ENCODE measurements around the gene TBC1D22A.

DNA sequence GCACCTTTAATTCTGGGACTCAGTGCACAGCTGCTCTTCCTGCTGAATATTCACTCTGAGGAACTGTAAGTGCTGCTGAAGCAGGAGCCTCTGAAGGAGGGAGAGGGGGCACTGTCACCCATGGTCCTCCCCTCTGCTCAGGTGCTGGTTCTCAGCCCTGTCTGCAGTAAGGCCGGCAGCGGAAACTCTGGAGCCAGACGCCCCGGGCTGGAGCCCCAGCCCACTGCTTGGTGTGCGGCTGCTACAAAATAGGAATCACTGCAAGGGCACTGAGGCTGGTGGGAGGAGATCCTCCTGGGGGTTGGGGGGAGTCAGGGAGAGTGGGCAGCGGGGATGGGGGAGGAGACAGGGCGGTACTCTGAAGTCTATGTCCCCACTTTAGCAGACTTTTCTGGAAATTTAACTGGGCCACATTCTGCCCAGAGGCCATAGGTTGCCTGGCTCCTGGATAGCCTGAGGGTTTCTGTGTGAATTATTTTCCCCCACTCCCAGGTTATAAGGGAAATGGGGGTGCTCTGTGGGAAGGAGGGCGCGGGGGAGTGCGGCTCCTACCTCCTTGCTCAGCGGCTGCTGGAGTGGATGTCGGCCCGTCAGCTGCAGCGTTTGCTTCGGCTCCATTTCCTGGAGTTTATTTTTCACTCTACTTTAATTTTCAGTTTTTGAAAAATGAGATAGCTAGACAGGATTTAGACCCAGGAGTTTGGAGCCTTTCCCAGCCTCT, 33.6 kb downstream of the TBC1D22A start:
- TF ChIP-seq, protein P1, sequence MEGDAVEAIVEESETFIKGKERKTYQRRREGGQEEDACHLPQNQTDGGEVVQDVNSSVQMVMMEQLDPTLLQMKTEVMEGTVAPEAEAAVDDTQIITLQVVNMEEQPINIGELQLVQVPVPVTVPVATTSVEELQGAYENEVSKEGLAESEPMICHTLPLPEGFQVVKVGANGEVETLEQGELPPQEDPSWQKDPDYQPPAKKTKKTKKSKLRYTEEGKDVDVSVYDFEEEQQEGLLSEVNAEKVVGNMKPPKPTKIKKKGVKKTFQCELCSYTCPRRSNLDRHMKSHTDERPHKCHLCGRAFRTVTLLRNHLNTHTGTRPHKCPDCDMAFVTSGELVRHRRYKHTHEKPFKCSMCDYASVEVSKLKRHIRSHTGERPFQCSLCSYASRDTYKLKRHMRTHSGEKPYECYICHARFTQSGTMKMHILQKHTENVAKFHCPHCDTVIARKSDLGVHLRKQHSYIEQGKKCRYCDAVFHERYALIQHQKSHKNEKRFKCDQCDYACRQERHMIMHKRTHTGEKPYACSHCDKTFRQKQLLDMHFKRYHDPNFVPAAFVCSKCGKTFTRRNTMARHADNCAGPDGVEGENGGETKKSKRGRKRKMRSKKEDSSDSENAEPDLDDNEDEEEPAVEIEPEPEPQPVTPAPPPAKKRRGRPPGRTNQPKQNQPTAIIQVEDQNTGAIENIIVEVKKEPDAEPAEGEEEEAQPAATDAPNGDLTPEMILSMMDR (IDR thresholded peaks at IDR 0.05): no peak
- no peak for TF ChIP-seq EP300 (IDR thresholded peaks at IDR 0.05; ENCODE audit: low read depth)

Measured in transverse colon (tissue), 3 donors.